GM19351 (cell line): ENCODE results near the gene TMEM14A.

Experiments used
- ATAC-seq: cut with Tn5 transposase; IDR thresholded peaks from one replicate; pipeline ENCODE4 v1.9.1; 2021; ENCODE audit warnings: mild to moderate bottlenecking, moderate library complexity; ENCODE audit not compliant: unreplicated experiment

Gene TMEM14A

GRCh38 chr6:52670502-52671409 is at the start of gene TMEM14A:
Gene TMEM14A (plus strand): TSS chr6:52671113. CDS start chr6:52677103, 5,990 bp downstream.
- peak; percentile 95 for ATAC-seq

- no peak for ATAC-seq
Observed at GRCh38 chr6:52621631-52622030, 49.3 kb upstream of the TMEM14A start.

GRCh38 chr6:52622810-52623209 is 48.1 kb upstream of the TMEM14A start:
- ATAC-seq: no peak

GRCh38 chr6:52632011-52632410 is 38.9 kb upstream of the TMEM14A start:
- ATAC-seq: no peak

GRCh38 chr6:52634211-52634610 is 36.7 kb upstream of the TMEM14A start:
- ATAC-seq: no peak

- no peak for ATAC-seq
Observed at GRCh38 chr6:52635049-52635577, 35.8 kb upstream of the TMEM14A start.

- no peak for ATAC-seq
Observed at GRCh38 chr6:52636830-52637229, 34.1 kb upstream of the TMEM14A start.

- no peak for ATAC-seq
Observed at GRCh38 chr6:52639493-52639892, 31.4 kb upstream of the TMEM14A start.

- ATAC-seq: no peak
Observed at GRCh38 chr6:52640170-52640569, 30.7 kb upstream of the TMEM14A start.

- ATAC-seq: no peak
Observed at GRCh38 chr6:52640916-52641315, 30.0 kb upstream of the TMEM14A start.

- ATAC-seq: no peak
Observed at GRCh38 chr6:52641388-52641787, 29.5 kb upstream of the TMEM14A start.

- no peak for ATAC-seq
Observed at GRCh38 chr6:52641826-52642225, 29.1 kb upstream of the TMEM14A start.

GRCh38 chr6:52642368-52642767 is 28.5 kb upstream of the TMEM14A start:
- no peak for ATAC-seq

- no peak for ATAC-seq
Observed at GRCh38 chr6:52643158-52643557, 27.8 kb upstream of the TMEM14A start.

GRCh38 chr6:52644253-52644652 is 26.7 kb upstream of the TMEM14A start:
- no peak for ATAC-seq

- no peak for ATAC-seq
Observed at GRCh38 chr6:52645976-52646375, 24.9 kb upstream of the TMEM14A start.

GRCh38 chr6:52647199-52647598 is 23.7 kb upstream of the TMEM14A start:
- no peak for ATAC-seq

- no peak for ATAC-seq
Observed at GRCh38 chr6:52649536-52650160, 21.3 kb upstream of the TMEM14A start.

GRCh38 chr6:52650941-52651340 is 20.0 kb upstream of the TMEM14A start:
- ATAC-seq: no peak

GRCh38 chr6:52653151-52653550 is 17.8 kb upstream of the TMEM14A start:
- no peak for ATAC-seq

- ATAC-seq: no peak
Observed at GRCh38 chr6:52654007-52654406, 16.9 kb upstream of the TMEM14A start.

- no peak for ATAC-seq
Observed at GRCh38 chr6:52654592-52654991, 16.3 kb upstream of the TMEM14A start.
